CD4-positive, alpha-beta T cell treated with Interleukin-21 for 1 hour (primary cell): ENCODE measurements around the gene NDUFS7.

Source experiments
- DNase-seq: peaks from one replicate; pipeline ENCODE4 v3.0.0-alpha.2; 2020

NDUFS7 gene

DNA sequence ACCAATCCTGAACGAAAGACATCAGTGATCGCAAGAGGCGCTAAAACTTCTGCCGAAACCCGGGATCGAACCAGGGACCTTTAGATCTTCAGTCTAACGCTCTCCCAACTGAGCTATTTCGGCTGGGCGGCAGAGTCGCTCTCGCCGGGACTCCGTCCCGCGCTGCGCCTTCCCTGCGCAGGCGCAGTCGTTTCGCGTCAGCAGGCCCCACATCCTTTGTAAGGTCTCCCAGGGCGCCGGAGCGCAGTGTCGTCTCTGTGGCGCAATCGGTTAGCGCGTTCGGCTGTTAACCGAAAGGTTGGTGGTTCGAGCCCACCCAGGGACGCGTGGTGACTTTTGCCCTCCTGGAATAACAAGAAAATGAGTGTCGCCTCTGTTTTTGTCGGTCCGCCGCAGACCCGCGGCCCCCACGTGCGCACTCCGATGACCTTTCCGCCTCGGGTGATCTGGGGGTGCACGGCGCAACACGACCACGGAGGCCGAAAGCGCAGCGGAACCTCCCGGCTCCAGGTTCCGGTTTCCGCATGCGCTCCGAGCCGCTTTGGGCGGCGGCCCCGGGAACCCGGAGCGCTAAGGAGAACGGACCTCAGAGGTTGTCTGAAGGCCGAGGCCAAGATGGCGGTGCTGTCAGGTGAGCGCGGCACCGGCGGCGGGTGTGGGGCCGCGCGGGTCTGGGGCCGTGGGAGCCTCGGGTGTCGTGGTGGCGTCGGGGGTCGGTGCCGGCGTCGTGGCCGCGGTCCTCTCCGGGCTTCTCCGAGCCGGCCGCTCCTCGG lies at the start of gene NDUFS7:
TSS of gene NDUFS7 (plus strand) at position 596 of the 773 bp plus-strand sequence. CDS start at position 616, 20 bp downstream.
- peak; percentile 96 for DNase-seq

DNA sequence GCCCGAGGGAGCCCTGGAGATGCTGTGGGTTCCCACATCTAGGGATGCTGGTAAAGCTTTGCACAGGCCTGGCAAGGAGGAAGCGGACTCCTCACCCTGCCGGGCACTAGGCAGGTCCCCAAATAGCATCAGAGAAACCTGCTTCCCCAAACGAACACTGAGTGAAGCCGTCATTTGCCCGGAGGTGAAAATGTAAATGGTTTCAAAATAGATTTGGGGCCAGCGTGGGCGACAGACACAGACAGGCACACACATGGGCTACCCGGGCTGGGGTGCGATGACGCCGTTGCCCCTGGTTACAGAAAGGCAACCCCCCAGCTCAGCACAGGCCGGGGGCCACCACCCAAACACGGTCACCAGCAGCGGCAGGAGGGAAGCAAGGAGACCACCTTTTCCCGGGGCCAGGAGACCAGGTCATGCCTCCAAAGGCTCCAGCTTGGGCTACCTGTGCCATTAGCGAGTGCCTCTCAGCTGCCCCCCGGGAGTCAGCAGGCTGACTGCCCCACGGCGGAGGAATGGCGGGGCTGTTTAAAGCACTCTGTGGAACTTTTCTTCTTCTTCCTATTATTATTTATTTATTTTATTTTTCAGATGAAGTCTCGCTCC lies 47.5 kb upstream of the NDUFS7 start:
- DNase-seq, result no peak

DNA sequence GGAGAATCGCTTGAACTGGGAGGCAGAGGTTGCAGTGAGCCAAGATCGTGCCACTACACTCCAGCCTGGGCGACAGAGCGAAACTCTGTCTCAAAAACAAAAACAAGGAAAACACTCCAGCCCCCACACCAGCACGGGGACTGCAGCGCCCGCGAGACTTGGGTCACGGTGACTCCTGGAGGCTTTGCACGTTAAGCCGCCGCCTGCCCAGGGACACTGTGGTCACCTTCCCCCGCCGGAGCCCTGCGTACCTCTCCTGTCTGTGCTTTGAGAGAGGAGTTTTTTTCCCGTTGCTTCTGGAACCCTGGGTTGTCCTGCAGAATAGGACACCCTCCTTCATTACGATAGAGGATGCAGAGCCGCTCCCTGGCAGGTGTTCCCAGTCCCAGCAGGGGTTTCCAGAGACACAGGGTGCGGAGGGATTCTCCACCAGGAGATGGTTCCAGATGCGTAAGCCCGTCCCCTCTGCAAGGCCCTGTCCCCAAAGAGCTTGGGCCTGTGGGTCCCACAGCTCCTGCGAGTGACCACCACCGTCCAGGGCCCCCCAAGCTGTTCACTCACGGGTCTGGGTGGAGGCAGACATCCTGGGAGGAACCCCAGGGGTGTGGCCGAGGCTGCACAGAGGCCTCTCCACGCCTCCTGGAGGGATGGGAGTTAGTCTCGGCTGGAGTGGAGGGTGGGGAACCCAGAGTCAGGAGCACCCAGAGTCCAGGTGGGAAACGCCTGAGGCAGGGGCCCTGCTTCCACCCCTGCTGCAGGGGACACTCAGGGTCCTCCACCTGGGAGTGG lies 42.8 kb upstream of the NDUFS7 start:
- DNase-seq, result no peak

DNA sequence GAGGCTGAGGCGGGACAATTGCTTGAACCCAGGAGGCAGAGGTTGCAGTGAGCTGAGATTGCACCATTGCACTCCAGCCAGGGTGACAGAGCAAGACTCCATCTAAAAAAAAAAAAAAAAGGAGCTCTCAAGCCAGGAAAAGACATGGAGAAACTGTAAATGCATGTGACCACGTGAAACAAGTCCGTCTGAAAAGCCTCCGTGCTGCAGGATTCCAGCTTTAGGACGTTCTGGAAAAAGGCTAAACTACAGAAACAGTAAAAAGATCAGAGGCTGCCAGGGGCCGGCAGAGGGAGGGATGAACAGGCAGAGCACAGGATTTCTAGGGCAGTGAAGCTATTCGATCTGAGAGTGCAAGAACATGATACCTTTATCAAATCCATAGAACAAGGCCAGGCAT lies 40.7 kb upstream of the NDUFS7 start:
- no peak for DNase-seq

DNA sequence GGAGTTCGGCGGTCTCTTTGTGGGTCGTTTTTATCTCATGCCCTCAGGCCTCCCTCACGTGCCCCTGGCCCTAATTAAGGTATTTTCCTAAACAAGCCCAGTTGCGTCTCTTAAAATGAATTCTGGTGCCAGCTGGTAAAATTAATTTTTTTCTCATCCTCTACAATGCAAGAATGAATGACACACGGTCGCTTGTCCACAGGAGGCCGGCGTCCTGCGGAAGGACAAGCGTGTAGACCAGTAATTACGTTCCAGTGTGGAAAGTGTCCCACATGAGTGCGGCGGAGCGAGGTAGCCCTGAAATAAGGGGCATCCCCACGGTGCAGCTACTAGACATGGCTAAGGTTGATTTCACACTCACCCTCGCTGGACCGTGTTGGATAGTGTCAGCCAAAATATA lies 34.5 kb upstream of the NDUFS7 start:
- no peak for DNase-seq

DNA sequence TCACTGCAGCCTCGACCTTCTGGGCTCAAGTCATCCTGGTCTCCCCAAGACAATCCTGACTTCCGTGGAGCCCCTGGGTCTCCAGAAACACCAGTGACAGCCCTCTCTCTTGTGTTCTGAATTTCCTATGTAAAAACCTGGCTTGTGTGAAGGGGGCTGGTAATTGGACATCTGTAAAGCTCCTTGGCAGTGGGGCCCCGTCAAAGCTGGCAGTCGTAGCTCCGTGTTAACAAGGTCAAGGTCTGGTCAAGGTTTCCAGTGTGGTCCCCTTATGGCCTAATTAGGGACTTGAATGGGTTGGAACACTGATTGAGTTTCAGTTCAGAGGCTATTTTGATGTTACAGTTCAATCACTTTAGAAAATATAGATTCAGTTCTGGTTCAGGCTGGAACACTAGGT lies 32.8 kb upstream of the NDUFS7 start:
- no peak for DNase-seq

DNA sequence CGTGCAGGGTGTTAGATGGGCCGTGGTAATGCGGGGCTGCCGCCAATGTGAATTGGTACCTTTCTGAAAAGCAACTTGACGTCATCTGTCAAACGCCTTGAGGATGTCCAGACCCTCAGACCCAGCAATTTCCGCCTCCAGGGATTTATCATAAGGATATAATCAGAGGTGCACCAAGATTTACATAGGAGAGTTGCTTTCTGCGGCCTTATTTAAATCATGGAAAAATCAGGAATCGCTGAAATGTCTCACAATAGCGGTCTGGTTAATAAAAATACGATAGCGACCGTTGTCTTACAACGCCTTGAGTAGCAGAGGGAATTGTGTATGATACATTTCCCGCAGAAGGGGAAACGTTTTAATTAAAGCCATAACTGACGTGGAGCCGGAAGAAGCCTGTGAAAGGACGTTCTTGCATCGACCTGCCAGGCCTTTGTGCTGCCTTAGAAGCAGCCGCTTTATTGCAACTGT lies 32.3 kb upstream of the NDUFS7 start:
- no peak for DNase-seq

DNA sequence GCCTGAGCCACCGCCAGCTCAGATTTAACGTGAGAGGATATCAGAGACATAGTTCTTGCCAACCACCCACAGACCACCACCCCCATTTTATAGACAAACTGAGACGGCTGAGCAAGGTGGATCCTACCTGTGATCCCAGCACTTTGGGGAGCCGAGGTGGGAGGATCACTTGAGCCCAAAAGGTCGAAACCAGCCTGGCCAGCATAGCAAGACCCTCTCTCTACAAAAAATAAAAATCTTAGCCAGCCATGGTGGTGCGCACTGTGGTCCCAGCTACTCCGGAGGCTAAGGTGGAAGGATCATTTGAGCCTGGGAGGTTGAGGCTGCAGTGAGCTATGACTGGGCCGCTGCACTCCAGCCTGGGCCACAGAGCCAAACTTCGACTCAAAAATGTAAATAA lies 30.6 kb upstream of the NDUFS7 start:
- no peak for DNase-seq

DNA sequence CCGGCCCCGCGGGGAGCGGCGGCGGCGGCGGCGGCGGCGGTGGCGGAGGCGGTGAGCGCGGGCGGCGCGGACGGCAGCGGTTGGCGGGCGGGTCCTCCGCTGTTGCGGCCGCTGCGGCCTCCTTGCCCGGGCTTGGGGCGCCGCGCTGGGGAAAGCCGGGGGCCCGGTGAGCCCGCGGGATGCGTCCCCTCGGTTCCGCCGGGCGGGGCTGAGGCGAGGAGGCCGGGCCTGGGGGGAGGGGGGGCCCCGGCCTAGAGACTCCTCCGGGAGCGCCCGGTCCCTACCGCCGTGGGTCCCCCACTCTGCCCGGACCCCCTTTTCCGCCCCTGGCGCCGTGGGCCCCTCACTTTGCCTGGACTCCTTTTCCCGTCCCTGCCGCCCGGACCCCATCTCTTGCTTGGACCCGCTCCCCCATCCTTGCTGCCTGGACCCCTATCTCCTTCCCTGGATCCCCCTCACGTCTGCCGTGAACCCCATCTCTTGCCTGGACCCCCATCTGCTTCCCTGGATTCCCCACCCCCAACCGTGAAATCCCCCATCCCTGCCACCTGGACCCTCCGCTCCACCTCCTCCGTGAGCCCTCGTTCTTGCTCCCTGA lies 28.6 kb upstream of the NDUFS7 start:
- DNase-seq, result no peak

DNA sequence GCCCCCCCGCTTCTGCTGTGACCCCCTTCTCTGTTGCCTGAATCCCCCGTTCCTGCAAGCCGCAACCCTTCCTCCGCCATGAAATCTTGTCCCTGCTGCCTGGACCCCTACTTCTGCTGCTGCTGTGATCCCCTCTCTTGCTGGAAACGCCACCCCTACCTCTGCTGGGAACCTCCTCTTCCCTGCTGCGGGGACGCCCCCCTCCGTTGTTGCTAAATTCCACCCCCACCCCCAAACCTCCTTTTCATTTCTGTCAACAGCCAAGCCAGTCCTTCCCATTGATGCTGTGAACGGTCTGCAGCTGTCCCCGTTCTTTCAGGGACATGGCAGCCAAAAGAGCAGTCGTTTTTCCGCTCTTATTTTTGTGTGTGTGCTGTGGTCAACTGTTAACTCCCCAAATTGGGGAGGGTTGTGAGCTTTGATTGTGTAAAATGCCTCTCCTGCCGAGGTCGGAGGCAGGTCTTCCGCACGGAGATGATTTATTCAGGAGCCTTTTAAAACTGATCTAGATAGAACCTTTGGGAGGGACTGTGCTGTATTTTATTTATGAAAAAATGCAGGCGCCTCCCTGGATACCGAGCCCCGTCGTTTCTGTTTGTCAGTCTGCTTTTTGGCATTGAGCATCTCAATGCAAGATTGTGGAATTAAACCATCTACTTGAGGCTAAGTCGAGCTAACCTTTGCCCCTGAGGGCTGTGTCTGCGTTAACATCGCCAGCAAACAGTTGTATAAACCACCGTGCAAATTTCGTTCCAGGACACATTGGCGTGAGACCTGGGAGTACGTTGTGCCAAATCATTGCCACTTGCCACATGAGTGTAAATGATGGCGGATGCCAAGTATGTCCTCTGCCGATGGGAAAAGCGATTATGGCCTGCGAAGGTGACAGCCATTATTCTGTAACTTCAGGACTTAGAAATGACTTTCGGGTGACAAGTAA lies 27.9 kb upstream of the NDUFS7 start:
- no peak for DNase-seq

DNA sequence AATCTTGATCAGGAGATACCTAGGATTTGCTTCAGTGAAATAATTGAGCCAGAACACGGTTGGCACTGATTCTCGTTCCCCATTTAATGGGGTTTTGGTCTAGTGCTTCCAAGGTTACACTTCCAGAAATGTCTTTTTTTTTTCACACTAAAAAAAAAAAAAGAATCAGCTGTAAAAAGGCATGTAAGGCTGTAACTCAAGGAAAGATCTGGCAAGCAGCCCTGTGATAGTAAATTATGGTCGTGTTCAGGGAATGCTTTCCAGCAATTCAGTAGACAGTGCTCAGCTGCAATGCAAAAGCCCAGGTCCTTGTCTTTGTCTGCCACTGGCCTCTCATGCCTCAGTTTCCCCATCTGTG lies 27.2 kb upstream of the NDUFS7 start:
- DNase-seq, result no peak

DNA sequence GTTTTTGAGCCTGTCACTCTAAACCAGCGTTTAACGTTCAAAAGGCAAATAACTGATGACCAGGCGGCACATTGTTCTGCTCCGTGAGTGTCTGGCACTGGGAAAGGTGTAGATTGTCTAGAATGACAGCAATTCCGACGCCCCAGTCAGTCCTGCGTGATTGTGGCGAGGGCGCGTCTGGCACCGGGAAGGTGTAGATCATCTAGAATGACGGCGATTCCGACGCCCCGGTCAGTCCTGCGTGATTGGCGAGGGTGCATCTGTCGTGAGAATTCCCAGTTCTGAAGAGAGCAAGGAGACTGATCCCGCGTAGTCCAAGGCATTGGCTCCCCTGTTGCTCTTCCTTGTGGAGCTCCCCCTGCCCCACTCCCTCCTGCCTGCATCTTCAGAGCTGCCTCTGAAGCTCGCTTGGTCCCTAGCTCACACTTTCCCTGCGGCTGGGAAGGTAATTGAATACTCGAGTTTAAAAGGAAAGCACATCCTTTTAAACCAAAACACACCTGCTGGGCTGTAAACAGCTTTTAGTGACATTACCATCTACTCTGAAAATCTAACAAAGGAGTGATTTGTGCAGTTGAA lies 26.1 kb upstream of the NDUFS7 start:
- DNase-seq, result no peak

DNA sequence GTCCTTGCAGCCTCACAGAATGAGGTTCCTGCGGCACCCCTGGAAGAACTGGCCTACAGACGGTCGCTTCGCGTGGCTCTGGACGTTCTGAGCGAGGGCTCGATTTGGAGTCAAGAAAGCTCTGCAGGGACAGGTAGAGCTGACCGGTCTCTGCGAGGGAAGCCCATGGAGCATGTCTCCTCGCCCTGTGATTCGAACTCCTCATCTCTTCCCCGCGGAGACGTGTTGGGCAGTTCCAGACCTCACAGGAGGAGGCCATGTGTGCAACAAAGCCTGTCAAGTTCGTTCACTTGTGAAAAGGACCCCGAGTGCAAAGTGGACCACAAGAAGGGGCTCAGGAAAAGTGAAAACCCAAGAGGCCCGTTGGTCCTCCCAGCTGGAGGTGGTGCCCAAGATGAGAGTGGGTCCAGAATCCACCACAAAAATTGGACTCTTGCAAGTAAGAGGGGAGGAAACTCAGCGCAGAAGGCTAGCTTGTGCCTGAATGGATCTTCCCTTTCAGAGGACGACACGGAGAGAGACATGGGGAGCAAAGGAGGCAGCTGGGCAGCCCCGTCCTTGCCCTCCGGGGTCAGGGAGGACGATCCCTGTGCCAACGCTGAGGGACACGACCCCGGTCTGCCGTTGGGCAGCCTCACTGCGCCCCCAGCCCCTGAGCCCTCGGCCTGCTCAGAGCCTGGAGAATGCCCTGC lies 23.4 kb upstream of the NDUFS7 start:
- no peak for DNase-seq

DNA sequence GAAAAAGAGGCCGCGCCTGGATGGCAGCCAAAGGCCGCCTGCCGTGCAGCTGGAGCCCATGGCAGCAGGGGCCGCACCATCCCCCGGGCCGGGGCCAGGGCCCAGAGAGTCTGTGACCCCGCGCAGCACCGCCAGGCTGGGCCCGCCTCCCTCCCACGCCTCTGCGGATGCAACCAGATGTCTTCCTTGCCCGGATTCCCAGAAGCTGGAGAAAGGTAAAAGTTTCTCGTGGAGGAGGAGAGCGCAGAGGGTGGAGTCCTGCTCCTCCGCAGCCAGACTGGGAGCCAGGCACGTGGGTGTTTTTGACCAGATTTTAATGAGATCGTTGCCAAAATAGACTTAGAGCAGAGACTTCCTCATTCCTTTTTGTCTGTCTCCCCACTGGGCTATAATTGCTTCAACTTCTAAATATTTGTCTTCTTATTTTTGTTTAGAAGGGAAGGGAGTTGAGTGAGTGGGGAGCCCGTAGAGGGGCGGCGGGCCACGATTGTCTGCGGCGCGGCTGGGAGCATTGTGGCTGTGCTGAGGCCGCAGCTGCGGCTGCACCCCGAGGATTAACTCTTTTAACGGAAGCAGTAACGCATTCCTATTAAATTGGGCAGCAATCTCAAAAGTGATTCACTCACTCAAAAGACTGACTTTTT lies 22.8 kb upstream of the NDUFS7 start:
- DNase-seq, result no peak

DNA sequence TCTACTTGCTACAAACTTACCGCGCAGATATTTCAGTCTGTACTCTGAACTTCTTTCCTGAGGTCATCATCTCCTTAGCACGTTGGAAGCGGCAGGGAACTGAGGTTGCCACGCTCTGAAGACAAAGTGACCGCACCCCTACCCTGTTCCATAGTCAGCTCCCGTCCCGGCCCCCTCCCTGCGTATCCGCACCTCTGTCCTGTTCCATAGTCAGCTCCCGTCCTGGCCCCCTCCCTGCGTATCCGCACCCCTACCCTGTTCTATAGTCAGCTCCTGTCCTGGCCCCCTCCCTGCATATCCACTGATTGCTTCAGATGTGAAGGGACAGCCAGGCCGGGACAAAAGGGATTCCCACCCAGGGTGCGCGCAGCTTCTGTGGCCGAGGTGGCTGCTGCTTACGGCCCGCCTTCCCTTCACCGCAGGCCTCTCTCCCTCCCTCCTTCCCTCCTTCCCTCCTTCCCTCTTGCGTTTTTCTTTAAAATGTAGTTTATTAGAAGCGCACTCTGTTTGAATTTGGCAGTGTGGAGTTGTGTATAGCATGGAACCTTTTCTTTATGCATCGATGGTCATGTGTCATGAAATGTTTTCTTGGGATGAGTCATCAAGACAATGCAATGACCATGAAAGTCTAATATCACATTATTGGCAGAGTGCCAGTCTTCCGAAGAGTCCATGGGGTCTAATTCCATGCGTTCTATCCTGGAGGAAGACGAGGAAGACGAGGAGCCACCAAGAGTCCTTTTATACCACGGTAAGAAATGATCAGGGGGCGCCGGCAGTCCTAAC lies 21.9 kb upstream of the NDUFS7 start:
- DNase-seq, result no peak

DNA sequence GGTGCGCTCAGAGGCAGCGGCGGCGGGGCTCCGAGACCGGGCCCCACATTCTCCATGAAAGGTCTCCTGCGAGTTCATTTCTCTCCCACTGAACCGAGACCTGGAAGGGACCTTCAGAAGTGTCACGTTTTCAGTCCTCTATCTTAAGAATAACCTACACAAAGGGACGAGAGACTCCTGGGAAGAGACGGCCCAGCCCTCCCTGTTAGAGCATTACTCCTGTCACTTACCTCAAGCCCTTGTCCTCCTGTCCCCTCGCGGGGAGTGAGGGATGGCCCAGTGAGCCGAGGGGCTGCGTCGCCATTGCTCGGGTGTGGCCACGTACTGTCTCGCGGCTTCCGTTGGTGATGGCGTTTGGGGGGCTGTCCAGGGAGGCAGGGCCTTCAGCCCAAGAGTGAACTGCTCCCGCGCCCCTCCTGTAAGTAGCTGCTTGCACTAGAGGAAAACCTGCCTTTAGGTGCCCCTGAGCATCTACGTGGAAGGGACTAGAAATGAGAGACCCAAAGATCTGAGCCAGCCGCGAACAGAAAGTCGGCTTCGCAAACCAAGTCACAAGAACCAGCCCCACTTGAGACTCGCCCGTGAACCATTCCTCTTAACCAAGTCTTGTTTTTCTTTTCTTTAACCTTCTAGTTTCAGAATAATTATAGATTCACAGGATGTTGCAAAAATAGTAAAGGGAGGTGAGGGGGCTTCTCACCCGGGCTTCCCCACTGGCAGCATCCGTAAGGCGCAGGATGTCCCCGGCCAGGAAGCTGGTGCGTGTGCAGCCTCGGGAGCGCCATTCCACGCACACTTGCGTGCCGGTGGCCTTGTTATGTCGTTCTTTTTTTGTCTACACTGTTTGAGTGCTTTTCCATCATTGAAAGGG lies 21.1 kb upstream of the NDUFS7 start:
- no peak for DNase-seq

DNA sequence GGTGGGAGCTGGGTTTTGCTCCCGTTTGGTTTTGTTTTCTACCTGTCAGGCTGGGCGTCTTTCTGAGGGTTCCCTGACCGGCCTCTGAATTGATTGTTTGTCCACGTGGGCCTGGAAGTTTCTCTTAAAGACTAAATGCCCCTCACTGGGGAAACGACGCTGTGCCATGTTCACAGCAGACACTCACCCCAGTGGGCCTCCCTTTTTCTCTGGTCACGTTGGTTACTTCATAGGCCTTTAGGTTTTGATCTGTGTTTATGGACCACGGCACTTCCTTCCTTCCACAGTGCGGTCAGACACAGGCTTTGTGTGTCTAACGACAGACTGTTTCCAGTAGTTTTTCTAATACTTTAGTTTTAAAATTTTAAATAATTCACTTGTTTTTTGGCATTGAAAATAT lies 20.1 kb upstream of the NDUFS7 start:
- DNase-seq, result peak; percentile 58

DNA sequence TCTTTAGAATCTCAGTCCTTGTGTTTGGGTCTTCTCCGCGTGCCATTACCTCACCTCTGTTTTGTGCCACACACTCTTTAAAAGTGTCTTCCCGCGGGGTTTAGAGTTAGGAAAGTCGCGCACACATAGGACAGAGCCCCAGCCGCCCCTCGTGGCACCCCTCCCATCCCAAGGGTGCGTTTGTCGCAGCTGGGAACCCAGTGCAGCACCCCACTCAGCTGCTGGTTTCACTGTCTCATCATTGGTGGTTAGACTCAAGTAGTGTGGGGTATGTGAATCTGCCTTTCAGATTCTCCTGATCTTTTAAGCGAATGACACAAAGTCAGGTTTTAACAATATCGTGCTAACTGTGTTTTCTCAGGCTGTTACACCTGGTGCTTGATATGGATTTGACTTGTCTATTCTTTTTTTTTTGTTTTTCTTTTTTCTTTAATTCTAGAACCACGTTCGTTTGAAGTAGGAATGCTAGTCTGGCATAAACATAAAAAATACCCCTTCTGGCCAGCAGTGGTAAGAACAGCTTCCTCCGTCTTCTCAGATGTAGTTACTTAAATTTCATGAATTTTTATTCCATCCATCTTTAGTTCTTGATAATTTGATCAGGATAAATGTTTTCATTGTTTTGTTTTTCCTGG lies 19.5 kb upstream of the NDUFS7 start:
- DNase-seq, result peak; percentile 19
